Measurements from ENCODE around the gene CDK5RAP3. TPM values are rescaled to one million over a fixed set of nuclear protein-coding genes. Genes with fewer than 3 reads are reported as not detected.
A peak's percentile ranks its signal among the peaks of the same experiment; 100 is the strongest.

Gene CDK5RAP3
- total and polyA plus RNA-seq, 2 donors (not counting 1 experiment from before 2014, with no cell fraction given), result 58.1 to 118 TPM

GRCh38 chr17:48027322-48027981, 56.5 kb downstream of the CDK5RAP3 start:
- DNase-seq (ENCODE audit: low read depth in 2 of 2), result no peak
- H3K9ac ChIP-seq (ENCODE audit: insufficient read depth, low read length), result no peak overlapping the region
- H3K27ac ChIP-seq (ENCODE audit: insufficient read depth, low read length), result no peak overlapping the region
- no peak for TF ChIP-seq EZH2 (IDR thresholded peaks at IDR 0.05; ENCODE audit: low read length, missing control alignments)
- TF ChIP-seq CTCF (conservative IDR thresholded peaks at IDR 0.05 in 1 of 2, IDR thresholded peaks at IDR 0.05 in 1 of 2; ENCODE audit: low read depth in 1 of 2, low read length in 2 of 2), result no peak
- H4K20me1 ChIP-seq (ENCODE audit: control insufficient read depth, extremely low read depth, insufficient read depth, low read length), result no peaks in the 10 kb centered on the region
- H3K79me2 ChIP-seq (ENCODE audit: control insufficient read depth, insufficient read depth, low read length), result no peaks in the 10 kb centered on the region
- H3K27me3 ChIP-seq (ENCODE audit: control insufficient read depth, insufficient read depth, low read length), result no peaks in the 10 kb centered on the region
- H3K9me3 ChIP-seq (ENCODE audit: control insufficient read depth, insufficient read depth, low read depth, low read length), result no peaks in the 10 kb centered on the region
- H3K4me2 ChIP-seq (ENCODE audit: extremely low read depth, insufficient read depth, low read length), result no peak overlapping the region
- H3K36me3 ChIP-seq (ENCODE audit: control insufficient read depth, insufficient read depth, low read length), result peaks cover 1% of the 10 kb centered on the region
- no peak overlapping the region for H2AFZ ChIP-seq (ENCODE audit: low read length)
- peaks cover 25% of the 10 kb centered on the region for H3K4me1 ChIP-seq (ENCODE audit: control insufficient read depth, extremely low read depth, insufficient read depth, low read length)
- H3K4me3 ChIP-seq (replicated peaks in 1 of 4; ENCODE audit: control extremely low read depth in 1 of 4, insufficient read depth in 1 of 4, low read depth in 3 of 4, low read length in 4 of 4), result no peak overlapping the region

GRCh38 chr17:48028736-48029135, 57.8 kb downstream of the CDK5RAP3 start:
- Histone ChIP-seq H3K36me3 (ENCODE audit: control insufficient read depth, insufficient read depth, low read length) (peaks cover 5% of the 10 kb centered on the region), H3K4me2 (ENCODE audit: extremely low read depth, insufficient read depth, low read length) (no peak overlapping the region), H4K20me1 (ENCODE audit: control insufficient read depth, extremely low read depth, insufficient read depth, low read length) (no peaks in the 10 kb centered on the region), H3K79me2 (ENCODE audit: control insufficient read depth, insufficient read depth, low read length) (no peaks in the 10 kb centered on the region), H3K4me3 (replicated peaks in 1 of 4; ENCODE audit: control extremely low read depth in 1 of 4, insufficient read depth in 1 of 4, low read depth in 3 of 4, low read length in 4 of 4) (no peak overlapping the region), H3K27ac (ENCODE audit: insufficient read depth, low read length) (no peak overlapping the region), H3K9me3 (ENCODE audit: control insufficient read depth, insufficient read depth, low read depth, low read length) (no peaks in the 10 kb centered on the region), H3K9ac (ENCODE audit: insufficient read depth, low read length) (no peak overlapping the region), H3K27me3 (ENCODE audit: control insufficient read depth, insufficient read depth, low read length) (no peaks in the 10 kb centered on the region), H2AFZ (ENCODE audit: low read length) (no peak overlapping the region), H3K4me1 (ENCODE audit: control insufficient read depth, extremely low read depth, insufficient read depth, low read length) (peaks cover 20% of the 10 kb centered on the region)
- TF ChIP-seq EZH2 (IDR thresholded peaks at IDR 0.05; ENCODE audit: low read length, missing control alignments) (no peak), CTCF (conservative IDR thresholded peaks at IDR 0.05 in 1 of 2, IDR thresholded peaks at IDR 0.05 in 1 of 2; ENCODE audit: low read depth in 1 of 2, low read length in 2 of 2) (no peak)
- DNase-seq (ENCODE audit: low read depth in 2 of 2), result no peak

GRCh38 chr17:48030531-48030930, 59.6 kb downstream of the CDK5RAP3 start:
- H3K27me3 ChIP-seq (ENCODE audit: control insufficient read depth, insufficient read depth, low read length), result no peaks in the 10 kb centered on the region
- peaks cover 13% of the 10 kb centered on the region for H3K4me1 ChIP-seq (ENCODE audit: control insufficient read depth, extremely low read depth, insufficient read depth, low read length)
- no peaks in the 10 kb centered on the region for H3K9me3 ChIP-seq (ENCODE audit: control insufficient read depth, insufficient read depth, low read depth, low read length)
- no peak overlapping the region for H3K27ac ChIP-seq (ENCODE audit: insufficient read depth, low read length)
- no peak overlapping the region for H3K9ac ChIP-seq (ENCODE audit: insufficient read depth, low read length)
- no peak overlapping the region for H2AFZ ChIP-seq (ENCODE audit: low read length)
- no peak overlapping the region for H3K4me3 ChIP-seq (replicated peaks in 1 of 4; ENCODE audit: control extremely low read depth in 1 of 4, insufficient read depth in 1 of 4, low read depth in 3 of 4, low read length in 4 of 4)
- TF ChIP-seq CTCF (conservative IDR thresholded peaks at IDR 0.05 in 1 of 2, IDR thresholded peaks at IDR 0.05 in 1 of 2; ENCODE audit: low read depth in 1 of 2, low read length in 2 of 2) (no peak), EZH2 (IDR thresholded peaks at IDR 0.05; ENCODE audit: low read length, missing control alignments) (no peak)
- H3K36me3 ChIP-seq (ENCODE audit: control insufficient read depth, insufficient read depth, low read length), result peaks cover 5% of the 10 kb centered on the region
- no peak overlapping the region for H3K4me2 ChIP-seq (ENCODE audit: extremely low read depth, insufficient read depth, low read length)
- H3K79me2 ChIP-seq (ENCODE audit: control insufficient read depth, insufficient read depth, low read length), result no peaks in the 10 kb centered on the region
- DNase-seq (ENCODE audit: low read depth in 2 of 2), result peak in 1 of 2 donors; percentile 53
- H4K20me1 ChIP-seq (ENCODE audit: control insufficient read depth, extremely low read depth, insufficient read depth, low read length), result no peaks in the 10 kb centered on the region

Other genes with a start within 250 kb of the CDK5RAP3 start
- not detected in 2 replicates for gene TBX21, start 237.9 kb upstream of the CDK5RAP3 start, total RNA-seq
- gene TBX21, start 237.9 kb upstream of the CDK5RAP3 start, polyA plus RNA-seq, result not detected in 2 replicates
- gene OSBPL7, start 149.3 kb upstream of the CDK5RAP3 start, total RNA-seq, result 5.4 and 7.1 TPM in 2 replicates
- gene OSBPL7, start 149.3 kb upstream of the CDK5RAP3 start, polyA plus RNA-seq, result 2.1 and 2.2 TPM in 2 replicates
- gene MRPL10, start 139.6 kb upstream of the CDK5RAP3 start, total RNA-seq, result 26.5 and 31.0 TPM in 2 replicates
- 44.7 and 53.1 TPM in 2 replicates for gene MRPL10, start 139.6 kb upstream of the CDK5RAP3 start, polyA plus RNA-seq
- under 0.01 TPM in 2 replicates for gene LRRC46, start 139.4 kb upstream of the CDK5RAP3 start, total RNA-seq
- gene LRRC46, start 139.4 kb upstream of the CDK5RAP3 start, polyA plus RNA-seq, result 0.19 and 0.93 TPM in 2 replicates
- 22.3 and 40.8 TPM in 2 replicates for gene SCRN2, start 129.8 kb upstream of the CDK5RAP3 start, total RNA-seq
- gene SCRN2, start 129.8 kb upstream of the CDK5RAP3 start, polyA plus RNA-seq, result 10.2 and 10.6 TPM in 2 replicates
- under 0.01 TPM in 1 of 2 replicates, not detected in the other for gene SP6, start 120.0 kb upstream of the CDK5RAP3 start, total RNA-seq
- gene SP6, start 120.0 kb upstream of the CDK5RAP3 start, polyA plus RNA-seq, result 0.07 and 0.11 TPM in 2 replicates
- 0.26 and 1.5 TPM in 2 replicates for gene SP2, start 74.9 kb upstream of the CDK5RAP3 start, total RNA-seq
- 2.6 and 5.3 TPM in 2 replicates for gene SP2, start 74.9 kb upstream of the CDK5RAP3 start, polyA plus RNA-seq
- 16.2 and 26.6 TPM in 2 replicates for gene PNPO, start 29.5 kb upstream of the CDK5RAP3 start, total RNA-seq
- 25.7 and 38.6 TPM in 2 replicates for gene PNPO, start 29.5 kb upstream of the CDK5RAP3 start, polyA plus RNA-seq
- gene PRR15L, start 13.2 kb upstream of the CDK5RAP3 start, total RNA-seq, result not detected in 2 replicates
- not detected in 2 replicates for gene PRR15L, start 13.2 kb upstream of the CDK5RAP3 start, polyA plus RNA-seq
- 49.8 and 63.1 TPM in 2 replicates for gene COPZ2, start 66.7 kb downstream of the CDK5RAP3 start, total RNA-seq
- 97.9 and 104 TPM in 2 replicates for gene COPZ2, start 66.7 kb downstream of the CDK5RAP3 start, polyA plus RNA-seq
- 90.4 and 162 TPM in 2 replicates for gene NFE2L1, start 77.2 kb downstream of the CDK5RAP3 start, total RNA-seq
- gene NFE2L1, start 77.2 kb downstream of the CDK5RAP3 start, polyA plus RNA-seq, result 170 and 200 TPM in 2 replicates
- gene CBX1, start 130.4 kb downstream of the CDK5RAP3 start, total RNA-seq, result 44.9 and 50.4 TPM in 2 replicates
- 64.8 and 68.1 TPM in 2 replicates for gene CBX1, start 130.4 kb downstream of the CDK5RAP3 start, polyA plus RNA-seq
- 9.0 and 12.6 TPM in 2 replicates for gene SNX11, start 136.7 kb downstream of the CDK5RAP3 start, total RNA-seq
- 13.2 and 17.7 TPM in 2 replicates for gene SNX11, start 136.7 kb downstream of the CDK5RAP3 start, polyA plus RNA-seq